ENCODE data around the gene TP53I13.

TP53I13 gene

DNA sequence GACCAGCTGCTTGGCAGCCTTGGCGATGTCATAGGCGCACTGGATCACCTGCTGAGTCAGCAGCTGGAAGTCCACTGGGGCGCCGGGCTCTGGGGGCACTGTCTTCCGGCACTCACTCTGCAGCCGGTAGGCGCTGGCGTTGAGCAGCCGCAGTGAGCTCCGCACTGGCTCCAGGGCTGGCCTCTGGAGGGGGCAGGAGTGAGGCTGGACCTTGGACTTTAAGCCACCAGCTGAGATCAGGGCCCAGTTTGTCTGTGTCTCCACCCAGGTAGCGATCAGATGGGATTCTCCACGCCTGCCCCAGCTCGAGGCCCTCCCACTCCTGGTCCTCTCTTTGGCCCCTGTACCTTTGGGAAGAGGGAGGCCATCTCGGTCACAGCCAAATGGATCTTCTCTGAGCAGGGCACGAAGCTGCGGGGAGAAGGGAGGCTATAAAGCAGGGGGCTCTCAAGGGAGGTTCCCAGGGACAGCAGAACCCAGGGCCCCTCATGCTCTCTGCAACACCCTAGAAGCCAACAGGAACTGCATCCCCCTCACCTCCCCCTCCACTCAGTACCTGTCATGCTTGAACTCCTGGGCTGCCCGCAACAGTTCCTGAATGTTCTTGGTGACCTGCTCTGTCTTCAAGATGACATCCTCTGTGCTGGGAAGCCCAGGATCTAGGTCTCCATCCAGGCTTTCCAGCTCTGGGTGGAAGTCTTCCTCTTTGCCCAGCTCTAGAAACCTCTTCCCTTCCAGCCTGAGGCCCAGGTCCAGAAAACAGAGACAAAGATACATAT lies 6.4 kb downstream of the TP53I13 start:
- H2BK120ac ChIP-seq (ENCODE audit: low read depth, low read length): no peak overlapping the region
- no peaks in the 10 kb centered on the region for H3K27me3 ChIP-seq (ENCODE audit: control insufficient read depth in 3 of 3, insufficient read depth in 3 of 3, low read depth in 1 of 3, low read length in 3 of 3)
- no peak overlapping the region for H3K4ac ChIP-seq (ENCODE audit: low read length)
- H3K79me1 ChIP-seq (ENCODE audit: low read depth, low read length): peaks cover 8% of the 10 kb centered on the region
- H3K23ac ChIP-seq (ENCODE audit: low read depth, low read length, poor library complexity): no peak overlapping the region
- no peak overlapping the region for H2AK5ac ChIP-seq (ENCODE audit: low read depth, low read length)
- peaks cover 0 to 6% of the 10 kb centered on the region in 2 donors for H3K4me1 ChIP-seq (ENCODE audit: control insufficient read depth in 2 of 2, insufficient read depth in 1 of 2, low read depth in 1 of 2, low read length in 2 of 2)
- no peak overlapping the region for H3K4me2 ChIP-seq (ENCODE audit: insufficient read depth, low read length, poor library complexity, severe bottlenecking)
- H2AFZ ChIP-seq (ENCODE audit: low read length): no peak overlapping the region
- H3K9ac ChIP-seq (ENCODE audit: low read depth, low read length, poor library complexity): no peak overlapping the region
- H3K18ac ChIP-seq (ENCODE audit: low read length): no peak overlapping the region
- peaks cover 64 to 94% of the 10 kb centered on the region in 2 donors for H3K36me3 ChIP-seq (replicated peaks in 1 of 2; ENCODE audit: control insufficient read depth in 2 of 2, insufficient read depth in 2 of 2, low read length in 2 of 2)
- no CpG with 5 or more reads among the region's 17 CpGs for WGBS, 2 donors (ENCODE audit: extremely low coverage in 2 of 2, insufficient read length in 2 of 2, insufficient replicate concordance in 1 of 2)
- no peak overlapping the region for H3K4me3 ChIP-seq (ENCODE audit: low read length in 2 of 2)
- H2BK15ac ChIP-seq (ENCODE audit: low read length): no peak overlapping the region
- H2BK5ac ChIP-seq (ENCODE audit: low read length): peak overlapping the region; percentile 48
- H3K27ac ChIP-seq (replicated peaks; ENCODE audit: low read length): no peak overlapping the region
- H3K14ac ChIP-seq (ENCODE audit: low read length): no peak overlapping the region
- H4K91ac ChIP-seq (ENCODE audit: low read depth, low read length, poor library complexity): no peak overlapping the region
- no peak for DNase-seq (ENCODE audit: low spot score)
- no peak overlapping the region for H4K8ac ChIP-seq (ENCODE audit: low read depth, low read length)
- H3K9me3 ChIP-seq (replicated peaks in 1 of 2; ENCODE audit: control insufficient read depth in 2 of 2, insufficient read depth in 1 of 2, low read depth in 1 of 2, low read length in 2 of 2): no peaks in the 10 kb centered on the region
- H2BK12ac ChIP-seq (ENCODE audit: low read length): no peak overlapping the region

- Histone ChIP-seq H3K4me1 (ENCODE audit: control insufficient read depth in 2 of 2, insufficient read depth in 1 of 2, low read depth in 1 of 2, low read length in 2 of 2) (peaks cover 0 to 6% of the 10 kb centered on the region in 2 donors), H2BK5ac (ENCODE audit: low read length) (no peak overlapping the region), H3K79me1 (ENCODE audit: low read depth, low read length) (peaks cover 7% of the 10 kb centered on the region), H3K27ac (replicated peaks; ENCODE audit: low read length) (no peak overlapping the region), H3K4ac (ENCODE audit: low read length) (no peak overlapping the region), H2AK5ac (ENCODE audit: low read depth, low read length) (no peak overlapping the region), H3K14ac (ENCODE audit: low read length) (no peak overlapping the region), H3K36me3 (replicated peaks in 1 of 2; ENCODE audit: control insufficient read depth in 2 of 2, insufficient read depth in 2 of 2, low read length in 2 of 2) (peaks cover 67 to 94% of the 10 kb centered on the region in 2 donors), H3K18ac (ENCODE audit: low read length) (no peak overlapping the region), H4K8ac (ENCODE audit: low read depth, low read length) (no peak overlapping the region), H3K4me2 (ENCODE audit: insufficient read depth, low read length, poor library complexity, severe bottlenecking) (no peak overlapping the region), H3K9me3 (replicated peaks in 1 of 2; ENCODE audit: control insufficient read depth in 2 of 2, insufficient read depth in 1 of 2, low read depth in 1 of 2, low read length in 2 of 2) (no peaks in the 10 kb centered on the region), H4K91ac (ENCODE audit: low read depth, low read length, poor library complexity) (no peak overlapping the region), H2AFZ (ENCODE audit: low read length) (no peak overlapping the region), H3K27me3 (ENCODE audit: control insufficient read depth in 3 of 3, insufficient read depth in 3 of 3, low read depth in 1 of 3, low read length in 3 of 3) (no peaks in the 10 kb centered on the region), H2BK120ac (ENCODE audit: low read depth, low read length) (no peak overlapping the region), H3K23ac (ENCODE audit: low read depth, low read length, poor library complexity) (peak overlapping the region; percentile 39), H3K4me3 (ENCODE audit: low read length in 2 of 2) (no peak overlapping the region), H3K9ac (ENCODE audit: low read depth, low read length, poor library complexity) (peak overlapping the region; percentile 56), H2BK15ac (ENCODE audit: low read length) (no peak overlapping the region), H2BK12ac (ENCODE audit: low read length) (no peak overlapping the region)
- DNase-seq (ENCODE audit: low spot score): no peak
- no CpG with 5 or more reads among the region's 28 CpGs for WGBS, 2 donors (ENCODE audit: extremely low coverage in 2 of 2, insufficient read length in 2 of 2, insufficient replicate concordance in 1 of 2)
Observed at GRCh38 chr17:29575511-29576213, 7.2 kb downstream of the TP53I13 start.

GRCh38 chr17:29576214-29577000 lies 7.9 kb downstream of the TP53I13 start:
- H3K9me3 ChIP-seq (replicated peaks in 1 of 2; ENCODE audit: control insufficient read depth in 2 of 2, insufficient read depth in 1 of 2, low read depth in 1 of 2, low read length in 2 of 2): no peaks in the 10 kb centered on the region
- no peak overlapping the region for H3K14ac ChIP-seq (ENCODE audit: low read length)
- peaks cover 66 to 92% of the 10 kb centered on the region in 2 donors for H3K36me3 ChIP-seq (replicated peaks in 1 of 2; ENCODE audit: control insufficient read depth in 2 of 2, insufficient read depth in 2 of 2, low read length in 2 of 2)
- no peak overlapping the region for H2BK5ac ChIP-seq (ENCODE audit: low read length)
- H3K18ac ChIP-seq (ENCODE audit: low read length): no peak overlapping the region
- no peak overlapping the region for H2BK120ac ChIP-seq (ENCODE audit: low read depth, low read length)
- peaks cover 0 to 6% of the 10 kb centered on the region in 2 donors for H3K4me1 ChIP-seq (ENCODE audit: control insufficient read depth in 2 of 2, insufficient read depth in 1 of 2, low read depth in 1 of 2, low read length in 2 of 2)
- DNase-seq (ENCODE audit: low spot score): no peak
- peaks cover 6% of the 10 kb centered on the region for H3K79me1 ChIP-seq (ENCODE audit: low read depth, low read length)
- H2AK5ac ChIP-seq (ENCODE audit: low read depth, low read length): no peak overlapping the region
- no peaks in the 10 kb centered on the region for H3K27me3 ChIP-seq (ENCODE audit: control insufficient read depth in 3 of 3, insufficient read depth in 3 of 3, low read depth in 1 of 3, low read length in 3 of 3)
- no peak overlapping the region for H2BK15ac ChIP-seq (ENCODE audit: low read length)
- H3K4me3 ChIP-seq (ENCODE audit: low read length in 2 of 2): no peak overlapping the region
- whole genome bisulfite sequencing, 2 donors (ENCODE audit: extremely low coverage in 2 of 2, insufficient read length in 2 of 2, insufficient replicate concordance in 1 of 2): no CpG with 5 or more reads among the region's 37 CpGs
- no peak overlapping the region for H4K91ac ChIP-seq (ENCODE audit: low read depth, low read length, poor library complexity)
- no peak overlapping the region for H2BK12ac ChIP-seq (ENCODE audit: low read length)
- H3K4ac ChIP-seq (ENCODE audit: low read length): no peak overlapping the region
- H3K23ac ChIP-seq (ENCODE audit: low read depth, low read length, poor library complexity): no peak overlapping the region
- no peak overlapping the region for H3K27ac ChIP-seq (replicated peaks; ENCODE audit: low read length)
- H3K4me2 ChIP-seq (ENCODE audit: insufficient read depth, low read length, poor library complexity, severe bottlenecking): no peak overlapping the region
- H2AFZ ChIP-seq (ENCODE audit: low read length): no peak overlapping the region
- peak overlapping the region; percentile 55 for H3K9ac ChIP-seq (ENCODE audit: low read depth, low read length, poor library complexity)
- no peak overlapping the region for H4K8ac ChIP-seq (ENCODE audit: low read depth, low read length)

GRCh38 chr17:29577001-29577370 lies 8.5 kb downstream of the TP53I13 start:
- Histone ChIP-seq H3K4me3 (ENCODE audit: low read length in 2 of 2) (no peak overlapping the region), H4K91ac (ENCODE audit: low read depth, low read length, poor library complexity) (no peak overlapping the region), H2AK5ac (ENCODE audit: low read depth, low read length) (no peak overlapping the region), H2AFZ (ENCODE audit: low read length) (no peak overlapping the region), H3K4me1 (ENCODE audit: control insufficient read depth in 2 of 2, insufficient read depth in 1 of 2, low read depth in 1 of 2, low read length in 2 of 2) (peaks cover 0 to 6% of the 10 kb centered on the region in 2 donors), H3K9ac (ENCODE audit: low read depth, low read length, poor library complexity) (no peak overlapping the region), H3K18ac (ENCODE audit: low read length) (no peak overlapping the region), H2BK120ac (ENCODE audit: low read depth, low read length) (no peak overlapping the region), H3K14ac (ENCODE audit: low read length) (no peak overlapping the region), H2BK15ac (ENCODE audit: low read length) (no peak overlapping the region), H2BK12ac (ENCODE audit: low read length) (no peak overlapping the region), H2BK5ac (ENCODE audit: low read length) (no peak overlapping the region), H3K23ac (ENCODE audit: low read depth, low read length, poor library complexity) (no peak overlapping the region), H3K27ac (replicated peaks; ENCODE audit: low read length) (no peak overlapping the region), H3K79me1 (ENCODE audit: low read depth, low read length) (peaks cover 5% of the 10 kb centered on the region), H3K36me3 (replicated peaks in 1 of 2; ENCODE audit: control insufficient read depth in 2 of 2, insufficient read depth in 2 of 2, low read length in 2 of 2) (peaks cover 67 to 92% of the 10 kb centered on the region in 2 donors), H4K8ac (ENCODE audit: low read depth, low read length) (no peak overlapping the region), H3K27me3 (ENCODE audit: control insufficient read depth in 3 of 3, insufficient read depth in 3 of 3, low read depth in 1 of 3, low read length in 3 of 3) (no peaks in the 10 kb centered on the region), H3K9me3 (replicated peaks in 1 of 2; ENCODE audit: control insufficient read depth in 2 of 2, insufficient read depth in 1 of 2, low read depth in 1 of 2, low read length in 2 of 2) (no peaks in the 10 kb centered on the region), H3K4me2 (ENCODE audit: insufficient read depth, low read length, poor library complexity, severe bottlenecking) (no peak overlapping the region), H3K4ac (ENCODE audit: low read length) (no peak overlapping the region)
- DNase-seq (ENCODE audit: low spot score): no peak
- no CpG with 5 or more reads among the region's 9 CpGs for WGBS, 2 donors (ENCODE audit: extremely low coverage in 2 of 2, insufficient read length in 2 of 2, insufficient replicate concordance in 1 of 2)
